MCF 10A (cell line): Measurements from ENCODE around the gene SLC5A1. TPM values are rescaled to one million over a fixed set of nuclear protein-coding genes. Genes with fewer than 3 reads are reported as not detected.
"Not testable (repeated sequence)": the region's sequence is repeated elsewhere in the genome, so short reads cannot be mapped to it uniquely, and the experiment has no call there.

ENCODE experiments used
- BruUV-seq: library from RNA; stranded (reverse); fragments of 400-500 nt; replicated peaks from 2 replicates; lab custom pipeline; 2021; lab: Mats Ljungman, UMichigan
- CTCF ChIA-PET: fragments of 300-600 bp; sonication (Branson Sonifier 250); formaldehyde crosslinking; extraction: SDS; loops from one replicate; lab custom pipeline; 2021; ENCODE audit warnings: antibody characterized with exemption, inconsistent platforms; lab: Yijun Ruan, JAX
- POLR2A ChIA-PET: fragments of 300-600, 350-650 bp; sonication (Branson Sonifier 250); formaldehyde crosslinking; extraction: SDS; loops from one replicate; lab custom pipeline; 2020; ENCODE audit warnings: antibody characterized with exemption, inconsistent platforms; lab: Yijun Ruan, JAX
- DNase-seq: peaks from one replicate; pipeline ENCODE4 v3.0.0-alpha.2; 2018; ENCODE audit not compliant: unreplicated experiment
- H3K27ac Mint-ChIP-seq: one replicate; pipeline ENCODE4 v1.8.0; 2022; ENCODE audit warnings: mild to moderate bottlenecking, low read depth, mixed read lengths; ENCODE audit not compliant: unreplicated experiment
- H3K27me3 Mint-ChIP-seq: one replicate; pipeline ENCODE4 v1.8.0; 2022; ENCODE audit warnings: mixed read lengths; ENCODE audit not compliant: insufficient read depth, unreplicated experiment
- H3K36me3 Mint-ChIP-seq: one replicate; pipeline ENCODE4 v1.8.0; 2022; ENCODE audit warnings: mild to moderate bottlenecking, moderate library complexity, mixed read lengths; ENCODE audit not compliant: insufficient read depth, unreplicated experiment
- H3K4me1 Mint-ChIP-seq: one replicate; pipeline ENCODE4 v1.8.0; 2022; ENCODE audit warnings: mixed read lengths; ENCODE audit not compliant: insufficient read depth, unreplicated experiment
- H3K4me3 Mint-ChIP-seq: one replicate; pipeline ENCODE4 v1.8.0; 2022; ENCODE audit warnings: mild to moderate bottlenecking, moderate library complexity, mixed read lengths; ENCODE audit not compliant: unreplicated experiment
- H3K9me3 Mint-ChIP-seq: one replicate; pipeline ENCODE4 v1.8.0; 2022; ENCODE audit warnings: mixed read lengths; ENCODE audit not compliant: unreplicated experiment
- CTCF ChIP-seq: fragments of 200-600 bp; IDR thresholded peaks from one replicate; pipeline ENCODE4 v1.8.0; 2022; ENCODE audit warnings: antibody characterized with exemption, mild to moderate bottlenecking; ENCODE audit not compliant: unreplicated experiment
- intact Hi-C: fragments of 100-400 bp; cut with micrococcal nuclease; formaldehyde crosslinking; loops from 2 replicates; pipeline ENCODE4 v1.14.1; 2022
- total RNA-seq: library from RNA; stranded (reverse); gene quantifications from 2 replicates; pipeline ENCODE4 v1.2.3, GENCODE V29; 2022

Gene SLC5A1
- total RNA-seq, 1 experiment from 2014 or later, result not detected

- H3K4me3 Mint-ChIP-seq, H3K27me3 Mint-ChIP-seq, POLR2A ChIA-PET, H3K27ac Mint-ChIP-seq, H3K36me3 Mint-ChIP-seq, H3K9me3 Mint-ChIP-seq, intact Hi-C loops, DNase-seq, BruUV-seq: not testable (repeated sequence)
- CTCF ChIA-PET, result interaction anchor here (0.6 kb wide), 2 partner anchors 61 to 696 kb away, joined by 3 read pairs; no protein-coding TSS in a partner anchor
- H3K4me1 Mint-ChIP-seq, result peaks cover 24% of the 10 kb centered on the region
- peak; percentile 33 for TF ChIP-seq CTCF
Observed at GRCh38 chr22:32140688-32141087, 97.6 kb downstream of the SLC5A1 start.

- Mint-ChIP-seq H3K4me3 (no peak overlapping the region), H3K4me1 (peaks cover 15% of the 10 kb centered on the region), H3K9me3 (no peaks in the 10 kb centered on the region), H3K27ac (no peak overlapping the region), H3K36me3 (no peaks in the 10 kb centered on the region), H3K27me3 (no peaks in the 10 kb centered on the region)
- no peak for TF ChIP-seq CTCF
- ChIA-PET CTCF (interaction anchor here (0.8 kb wide), 1 partner anchor 403 kb away, joined by 5 read pairs; no protein-coding TSS in a partner anchor), POLR2A (no interaction called here)
- no peak for DNase-seq
- intact Hi-C loops, result no loop called here
- no TSS peak for BruUV-seq
Observed at GRCh38 chr22:32142600-32142999, 99.5 kb downstream of the SLC5A1 start.

GRCh38 chr22:32144496-32145274 is 101.6 kb downstream of the SLC5A1 start:
- CTCF ChIA-PET, result no interaction called here
- POLR2A ChIA-PET, result no interaction called here
- BruUV-seq, result no TSS peak
- no peaks in the 10 kb centered on the region for H3K9me3 Mint-ChIP-seq
- H3K27me3 Mint-ChIP-seq, result peaks cover 9% of the 10 kb centered on the region
- peak; percentile 13 for DNase-seq
- no peak overlapping the region for H3K4me3 Mint-ChIP-seq
- no peaks in the 10 kb centered on the region for H3K4me1 Mint-ChIP-seq
- intact Hi-C loops, result no loop called here
- H3K27ac Mint-ChIP-seq, result no peak overlapping the region
- no peaks in the 10 kb centered on the region for H3K36me3 Mint-ChIP-seq
- TF ChIP-seq CTCF, result no peak

- H3K9me3 Mint-ChIP-seq, H3K36me3 Mint-ChIP-seq, POLR2A ChIA-PET, intact Hi-C loops, BruUV-seq, DNase-seq, H3K27ac Mint-ChIP-seq, H3K4me1 Mint-ChIP-seq, H3K4me3 Mint-ChIP-seq, CTCF ChIA-PET: not testable (repeated sequence)
- peaks cover 20% of the 10 kb centered on the region for H3K27me3 Mint-ChIP-seq
Observed at GRCh38 chr22:32147128-32147527, 104.1 kb downstream of the SLC5A1 start.

- BruUV-seq, H3K9me3 Mint-ChIP-seq, POLR2A ChIA-PET, intact Hi-C loops, H3K4me1 Mint-ChIP-seq, DNase-seq, H3K4me3 Mint-ChIP-seq, CTCF ChIA-PET, H3K36me3 Mint-ChIP-seq, H3K27ac Mint-ChIP-seq: not testable (repeated sequence)
- peaks cover 20% of the 10 kb centered on the region for H3K27me3 Mint-ChIP-seq
Observed at GRCh38 chr22:32148372-32148771, 105.3 kb downstream of the SLC5A1 start.

GRCh38 chr22:32150647-32151046 is 107.6 kb downstream of the SLC5A1 start:
- CTCF ChIA-PET, DNase-seq, H3K9me3 Mint-ChIP-seq, H3K4me3 Mint-ChIP-seq, intact Hi-C loops, H3K27ac Mint-ChIP-seq, H3K36me3 Mint-ChIP-seq, POLR2A ChIA-PET, BruUV-seq, H3K4me1 Mint-ChIP-seq: not testable (repeated sequence)
- H3K27me3 Mint-ChIP-seq, result peaks cover 39% of the 10 kb centered on the region

- peaks cover 46% of the 10 kb centered on the region for H3K27me3 Mint-ChIP-seq
- H3K4me1 Mint-ChIP-seq, H3K9me3 Mint-ChIP-seq, CTCF ChIA-PET, BruUV-seq, H3K27ac Mint-ChIP-seq, H3K4me3 Mint-ChIP-seq, intact Hi-C loops, H3K36me3 Mint-ChIP-seq, POLR2A ChIA-PET, DNase-seq: not testable (repeated sequence)
Observed at GRCh38 chr22:32151641-32152040, 108.6 kb downstream of the SLC5A1 start.
